Inflammatory macrophage (primary cell): ENCODE measurements around the gene PORCN.
"Not testable (repeated sequence)": the region's sequence is repeated elsewhere in the genome, so short reads cannot be mapped to it uniquely, and the experiment has no call there.

Experiments used
- DNase-seq, 2 donors: peaks; one replicate each; pipeline ENCODE4 v3.0.0-alpha.2; 2020 to 2022

PORCN gene

DNA sequence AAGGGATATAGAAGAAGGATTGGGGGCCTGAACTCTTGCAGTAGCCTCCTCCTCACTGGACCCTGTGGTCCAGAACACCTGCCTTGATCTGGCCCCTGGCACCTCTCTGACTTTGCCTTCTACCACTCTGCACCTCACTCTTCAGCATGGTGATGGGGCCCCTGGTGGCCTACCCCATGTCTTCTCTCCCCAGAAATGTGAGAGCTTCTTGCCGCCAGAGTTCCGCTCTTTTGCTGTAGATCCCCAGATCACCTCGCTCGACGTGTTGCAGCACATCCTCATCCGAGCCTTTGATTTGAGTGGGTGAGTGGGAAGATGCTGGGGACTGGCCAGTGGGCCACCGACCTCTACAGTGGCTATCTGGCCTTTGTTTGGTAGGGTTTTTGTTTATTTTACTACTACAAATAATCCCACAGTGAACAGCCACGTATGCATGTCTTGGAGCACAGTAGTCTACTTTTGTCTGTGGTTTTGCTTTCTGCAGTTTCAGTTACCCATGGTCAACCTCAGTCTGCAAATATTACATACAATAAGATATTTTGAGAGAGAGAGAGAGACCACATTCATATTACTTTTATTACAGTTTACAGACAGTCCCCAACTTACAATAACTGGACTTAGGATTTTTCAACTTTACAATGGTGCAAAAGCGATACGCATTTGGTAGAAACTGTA is 32.5 kb downstream of the PORCN start:
- DNase-seq = no peak

DNA sequence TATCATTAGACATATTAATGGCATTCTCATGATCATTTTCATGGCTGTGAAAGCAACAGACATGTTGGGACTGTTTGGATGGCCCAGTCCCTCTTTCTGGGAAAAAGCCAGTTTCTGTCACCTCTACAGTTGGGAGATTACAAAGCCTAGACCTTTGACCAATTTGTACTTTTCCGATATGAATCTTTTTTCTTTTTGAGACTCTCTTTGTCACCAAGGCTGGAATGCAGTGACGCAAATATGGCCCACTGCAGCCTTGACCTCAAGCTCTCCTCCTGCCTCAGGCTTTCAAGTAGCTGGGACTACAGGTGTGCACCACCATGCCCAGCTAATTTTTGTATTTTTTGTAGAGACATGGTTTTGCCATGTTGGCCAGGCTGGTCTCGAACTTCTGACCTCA is 40.1 kb downstream of the PORCN start:
- no peak for DNase-seq

DNA sequence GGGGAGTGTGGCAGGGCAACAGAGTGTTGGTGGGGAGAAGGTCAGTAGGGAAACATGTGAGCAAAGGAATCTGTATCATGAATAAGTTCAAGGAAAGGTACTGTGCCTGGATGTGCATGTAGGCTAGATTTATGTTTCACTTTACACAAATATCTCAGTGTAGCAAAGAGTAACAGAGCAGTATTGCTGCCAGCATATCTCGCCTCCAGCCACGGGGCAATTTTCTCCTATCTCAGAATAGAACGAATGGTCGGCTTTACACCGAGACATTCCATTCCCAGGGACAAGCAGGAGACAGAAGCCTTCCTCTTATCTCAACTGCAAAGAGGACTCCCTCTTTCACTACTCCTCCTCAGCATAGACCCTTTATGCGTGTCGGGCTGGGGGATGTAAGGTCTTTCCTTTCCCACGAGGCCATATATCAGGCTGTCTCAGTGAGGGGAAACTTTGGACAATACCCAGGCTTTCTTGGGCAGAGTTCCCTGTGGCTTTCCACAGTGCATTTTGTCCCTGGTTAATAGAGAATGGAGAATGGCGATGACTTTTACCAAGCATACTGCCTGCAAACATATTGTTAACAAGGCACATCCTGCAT is 47.0 kb downstream of the PORCN start:
- DNase-seq = not testable (repeated sequence)

DNA sequence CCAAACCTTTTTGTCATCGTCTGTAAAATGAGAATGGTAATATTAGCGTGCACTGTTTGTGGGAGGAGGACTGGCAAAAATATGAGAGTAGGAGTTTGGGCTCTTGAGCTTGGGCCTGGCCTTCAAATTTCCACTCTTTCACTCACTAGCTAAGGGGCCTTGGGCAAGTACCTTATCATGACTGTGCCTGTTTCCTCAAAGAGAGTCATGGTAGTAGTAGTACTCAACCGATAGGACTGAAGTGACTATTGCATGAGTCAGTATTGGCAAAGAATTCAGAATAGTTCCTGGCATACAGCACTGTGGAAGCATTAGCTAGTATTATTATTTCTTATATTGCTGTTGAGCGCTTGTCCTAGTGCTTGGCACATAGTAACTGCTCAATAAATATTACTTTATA is 49.5 kb downstream of the PORCN start:
- DNase-seq = peak in 1 of 2 donors; percentile 0

DNA sequence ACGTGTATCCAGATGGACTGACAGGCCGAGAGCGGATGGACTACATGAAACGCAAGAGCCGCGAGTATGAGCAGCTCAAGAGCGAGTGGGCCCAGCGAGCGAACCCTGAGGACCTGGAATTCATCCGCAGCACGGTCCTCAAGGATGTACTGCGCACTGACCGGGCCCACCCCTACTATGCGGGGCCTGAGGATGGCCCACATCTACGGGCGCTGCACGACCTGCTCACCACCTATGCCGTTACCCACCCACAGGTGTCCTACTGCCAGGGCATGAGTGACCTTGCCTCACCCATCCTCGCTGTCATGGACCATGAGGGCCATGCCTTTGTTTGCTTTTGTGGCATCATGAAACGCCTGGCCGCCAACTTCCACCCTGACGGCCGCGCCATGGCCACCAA is 50.8 kb downstream of the PORCN start:
- no peak for DNase-seq

DNA sequence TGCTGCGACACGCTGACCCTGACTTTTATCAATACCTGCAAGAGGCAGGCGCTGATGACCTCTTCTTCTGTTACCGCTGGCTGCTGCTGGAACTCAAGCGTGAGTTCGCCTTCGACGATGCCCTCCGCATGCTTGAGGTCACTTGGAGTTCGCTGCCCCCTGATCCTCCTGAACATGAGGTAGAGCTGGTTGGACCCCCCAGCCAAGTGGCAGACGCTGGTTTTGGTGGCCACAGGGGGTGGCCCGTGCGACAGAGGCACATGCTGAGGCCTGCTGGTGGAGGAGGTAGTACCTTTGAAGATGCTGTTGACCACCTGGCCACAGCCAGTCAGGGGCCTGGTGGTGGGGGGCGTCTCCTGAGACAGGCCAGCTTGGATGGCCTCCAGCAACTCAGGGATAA is 51.3 kb downstream of the PORCN start:
- no peak for DNase-seq

DNA sequence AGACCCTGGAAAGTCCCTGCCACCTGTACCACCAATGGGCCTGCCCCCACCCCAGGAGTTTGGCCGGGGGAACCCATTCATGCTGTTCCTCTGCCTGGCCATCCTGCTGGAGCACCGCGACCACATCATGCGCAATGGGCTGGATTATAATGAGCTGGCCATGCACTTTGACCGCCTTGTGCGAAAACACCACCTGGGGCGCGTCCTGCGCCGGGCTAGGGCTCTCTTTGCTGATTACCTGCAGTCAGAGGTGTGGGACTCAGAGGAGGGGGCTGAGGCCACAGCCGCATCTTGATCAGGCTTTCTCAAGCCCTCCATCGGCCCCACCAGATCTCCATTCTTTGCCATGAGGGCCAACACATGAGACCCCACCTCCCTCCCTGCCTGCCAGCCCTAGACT is 51.9 kb downstream of the PORCN start:
- no peak for DNase-seq

DNA sequence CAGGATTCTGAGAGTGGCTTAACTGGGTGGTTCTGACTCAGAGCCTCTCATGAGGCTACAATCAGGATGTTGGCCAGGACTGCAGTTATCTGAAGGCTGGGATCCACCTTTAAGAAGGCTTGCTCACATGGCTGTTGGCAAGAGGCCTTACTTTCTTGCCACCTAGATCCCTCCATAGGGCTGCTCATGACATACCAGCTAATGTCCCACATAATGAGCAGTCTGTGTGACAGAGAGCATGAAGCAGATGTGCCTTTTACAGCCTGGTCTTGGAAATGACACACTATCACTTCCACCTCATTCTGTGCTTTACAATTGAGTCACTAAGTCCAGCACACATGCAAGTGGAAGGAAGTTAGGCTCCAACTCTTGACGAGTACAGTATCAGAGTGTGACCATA is 61.2 kb downstream of the PORCN start:
- peak; percentile 33 to 44 for DNase-seq
